ENCODE measurements around the gene PKDCC.

Gene PKDCC

GRCh38 chr2:42089340-42089925 is 41.6 kb downstream of the PKDCC start:
- DNase-seq: peak in 4 of 5 donors; percentile 17 to 73 (median 50)

- no peak for DNase-seq
Measured at GRCh38 chr2:42090216-42090615, 42.4 kb downstream of the PKDCC start.

GRCh38 chr2:42091671-42092070 is 43.9 kb downstream of the PKDCC start:
- no peak for DNase-seq

- no peak for DNase-seq
Measured at GRCh38 chr2:42092084-42092996, 44.5 kb downstream of the PKDCC start.

- DNase-seq: no peak
Measured at GRCh38 chr2:42094114-42094513, 46.3 kb downstream of the PKDCC start.

- DNase-seq: peak; percentile 31 to 75 (median 59)
Measured at GRCh38 chr2:42095923-42096408, 48.1 kb downstream of the PKDCC start.

GRCh38 chr2:42096869-42097591 is 49.2 kb downstream of the PKDCC start:
- no peak for DNase-seq

GRCh38 chr2:42098571-42099437 is 51.0 kb downstream of the PKDCC start:
- DNase-seq: no peak

GRCh38 chr2:42099438-42100173 is 51.8 kb downstream of the PKDCC start:
- peak in 1 of 5 donors; percentile 75 for DNase-seq

GRCh38 chr2:42100683-42101205 is 52.9 kb downstream of the PKDCC start:
- DNase-seq: no peak

GRCh38 chr2:42101206-42102023 is 53.6 kb downstream of the PKDCC start:
- peak; percentile 59 to 72 (median 63) for DNase-seq

- DNase-seq: peak; percentile 88 to 93 (median 92)
Measured at GRCh38 chr2:42102024-42102590, 54.3 kb downstream of the PKDCC start.

GRCh38 chr2:42102591-42103450 is 55.0 kb downstream of the PKDCC start:
- DNase-seq: peak in 4 of 5 donors; percentile 19 to 58 (median 38)

- DNase-seq: no peak
Measured at GRCh38 chr2:42103829-42104228, 56.0 kb downstream of the PKDCC start.

GRCh38 chr2:42104621-42105020 is 56.8 kb downstream of the PKDCC start:
- DNase-seq: no peak

- DNase-seq: peak; percentile 57 to 93 (median 72)
Measured at GRCh38 chr2:42105330-42106256, 57.8 kb downstream of the PKDCC start.

- DNase-seq: no peak
Measured at GRCh38 chr2:42106257-42106816, 58.5 kb downstream of the PKDCC start.
